H9 (cell line): ENCODE data around the gene COL4A2. TPM values are rescaled to one million over a fixed set of nuclear protein-coding genes. Genes with fewer than 3 reads are reported as not detected.

Experiments
- DNase-seq: peaks from one replicate; pipeline ENCODE4 v3.0.0-alpha.2; 2017
- H2AFZ ChIP-seq: one replicate; pipeline ENCODE4 v1.6.1; 2013; ENCODE audit warnings: mild to moderate bottlenecking, low read length, control low read depth, moderate library complexity
- H2AK5ac ChIP-seq: 2 replicates; pipeline ENCODE4 v1.6.1; 2013; ENCODE audit warnings: low read length, control low read depth, mixed read lengths; ENCODE audit not compliant: insufficient read length
- H2BK120ac ChIP-seq: one replicate; pipeline ENCODE4 v1.6.1; 2013; ENCODE audit warnings: low read depth, mild to moderate bottlenecking, low read length, control low read depth, inconsistent platforms; ENCODE audit not compliant: poor library complexity, severe bottlenecking
- H2BK12ac ChIP-seq: 2 replicates; pipeline ENCODE4 v1.6.1; 2013; ENCODE audit warnings: low read length, control low read depth, mixed read lengths, low read depth; ENCODE audit not compliant: insufficient read length
- H2BK15ac ChIP-seq: 2 replicates; pipeline ENCODE4 v1.6.1; 2013; ENCODE audit warnings: low read depth, low read length, control low read depth
- H2BK20ac ChIP-seq: one replicate; pipeline ENCODE4 v1.6.1; 2013; ENCODE audit warnings: low read depth, mild to moderate bottlenecking, low read length, control low read depth, inconsistent platforms; ENCODE audit not compliant: poor library complexity, severe bottlenecking
- H2BK5ac ChIP-seq: 2 replicates; pipeline ENCODE4 v1.6.1; 2013; ENCODE audit warnings: low read length, control low read depth, mixed read lengths; ENCODE audit not compliant: insufficient read length
- H3K14ac ChIP-seq: 2 replicates; pipeline ENCODE4 v1.6.1; 2013; ENCODE audit warnings: low read length, control low read depth; ENCODE audit not compliant: insufficient read depth
- H3K18ac ChIP-seq: 2 replicates; pipeline ENCODE4 v1.6.1; 2013; ENCODE audit warnings: low read depth, mild to moderate bottlenecking, mixed read lengths, low read length, control low read depth; ENCODE audit not compliant: insufficient read length
- H3K23ac ChIP-seq: 2 replicates; pipeline ENCODE4 v1.6.1; 2013; ENCODE audit warnings: low read length, control low read depth, mixed read lengths, low read depth; ENCODE audit not compliant: insufficient read length
- H3K23me2 ChIP-seq: 2 replicates; pipeline ENCODE4 v1.6.1; 2013; ENCODE audit warnings: low read depth, mild to moderate bottlenecking, mixed read lengths, low read length, control low read depth; ENCODE audit not compliant: insufficient read length, poor library complexity, severe bottlenecking
- H3K27ac ChIP-seq: 2 replicates; pipeline ENCODE4 v1.5.1; 2013; ENCODE audit warnings: low read length, control low read depth, mixed read lengths, low read depth; ENCODE audit not compliant: insufficient read length
- H3K27me3 ChIP-seq: 2 replicates; pipeline ENCODE4 v1.6.1; 2013; ENCODE audit warnings: low read length, control low read depth, inconsistent platforms; ENCODE audit not compliant: insufficient read depth
- H3K4ac ChIP-seq: 2 replicates; pipeline ENCODE4 v1.6.1; 2013; ENCODE audit warnings: low read depth, mild to moderate bottlenecking, control low read depth, inconsistent platforms, low read length, moderate library complexity
- H3K4me1 ChIP-seq: 2 replicates; pipeline ENCODE4 v1.6.1; 2013; ENCODE audit warnings: low read length, control low read depth, inconsistent platforms; ENCODE audit not compliant: insufficient read depth
- H3K4me2 ChIP-seq: 2 replicates; pipeline ENCODE4 v1.6.1; 2013; ENCODE audit warnings: low read length, control low read depth, mixed read lengths; ENCODE audit not compliant: insufficient read length, insufficient read depth
- H3K56ac ChIP-seq: 2 replicates; pipeline ENCODE4 v1.6.1; 2013; ENCODE audit warnings: low read depth, mild to moderate bottlenecking, mixed read lengths, low read length, control low read depth; ENCODE audit not compliant: insufficient read length
- H3K79me1 ChIP-seq: 2 replicates; pipeline ENCODE4 v1.6.1; 2013; ENCODE audit warnings: low read depth, mild to moderate bottlenecking, moderate library complexity, low read length, control low read depth, inconsistent platforms; ENCODE audit not compliant: insufficient read depth, poor library complexity, severe bottlenecking
- H3K79me2 ChIP-seq: 2 replicates; pipeline ENCODE4 v1.6.1; 2013; ENCODE audit warnings: low read length, control low read depth, inconsistent platforms; ENCODE audit not compliant: insufficient read depth
- H3K9ac ChIP-seq: 2 replicates; pipeline ENCODE4 v1.6.1; 2013; ENCODE audit warnings: low read length, control low read depth, mixed read lengths; ENCODE audit not compliant: insufficient read length; ENCODE audit errors: extremely low read depth
- H3K9me3 ChIP-seq: one replicate; pipeline ENCODE4 v1.6.1; 2013; ENCODE audit warnings: low read depth, low read length, inconsistent platforms; ENCODE audit not compliant: control insufficient read depth
- H3T11ph ChIP-seq: one replicate; pipeline ENCODE4 v1.6.1; 2013; ENCODE audit warnings: mild to moderate bottlenecking, low read length, control low read depth, inconsistent platforms
- H4K20me1 ChIP-seq: one replicate; pipeline ENCODE4 v1.6.1; 2013; ENCODE audit not compliant: control insufficient read depth, insufficient read length, insufficient read depth
- H4K5ac ChIP-seq: 2 replicates; pipeline ENCODE4 v1.6.1; 2013; ENCODE audit warnings: low read depth, mild to moderate bottlenecking, mixed read lengths, low read length, control low read depth; ENCODE audit not compliant: insufficient read length
- H4K8ac ChIP-seq: replicated peaks from 2 replicates; pipeline ENCODE4 v1.6.1; 2013; ENCODE audit warnings: low read length, control low read depth, mixed read lengths, low read depth; ENCODE audit not compliant: insufficient read length
- H4K91ac ChIP-seq: 2 replicates; pipeline ENCODE4 v1.6.1; 2013; ENCODE audit warnings: low read depth, mild to moderate bottlenecking, moderate library complexity, mixed read lengths, low read length, control low read depth; ENCODE audit not compliant: insufficient read length
- H3K27ac Mint-ChIP-seq, 3 experiments: 2 replicates in 2 of 3; 3 replicates in 1 of 3; pipeline ENCODE4 v1.8.0; 2020 to 2021; ENCODE audit warnings: mixed read lengths in 3 of 3, mild to moderate bottlenecking in 1 of 3, moderate library complexity in 1 of 3
- H3K27me3 Mint-ChIP-seq: 2 replicates; pipeline ENCODE4 v1.8.0; 2021; ENCODE audit warnings: low read depth, mild to moderate bottlenecking, moderate library complexity, mixed read lengths
- H3K36me3 Mint-ChIP-seq, 3 experiments: 2 replicates in 2 of 3; 3 replicates in 1 of 3; pipeline ENCODE4 v1.8.0; 2020 to 2021; ENCODE audit warnings: low read depth in 3 of 3, mixed read lengths in 3 of 3; ENCODE audit not compliant: insufficient read depth in 1 of 3
- H3K4me1 Mint-ChIP-seq, 2 experiments: 2 replicates each; pipeline ENCODE4 v1.8.0; 2020; ENCODE audit warnings: mixed read lengths in 2 of 2
- H3K4me3 Mint-ChIP-seq, 2 experiments: 2 replicates in 1 of 2; 3 replicates in 1 of 2; pipeline ENCODE4 v1.8.0; 2020 to 2021; ENCODE audit warnings: mild to moderate bottlenecking in 2 of 2, mixed read lengths in 2 of 2, moderate library complexity in 1 of 2
- H3K9me3 Mint-ChIP-seq, 2 experiments: 2 replicates in 1 of 2; 3 replicates in 1 of 2; pipeline ENCODE4 v1.8.0; 2020; ENCODE audit warnings: mild to moderate bottlenecking in 2 of 2, mixed read lengths in 2 of 2, moderate library complexity in 1 of 2
- WGBS: extraction: QIAGEN DNeasy Blood & Tissue Kit; methylation state at CpG from one replicate; pipeline ENCODE4 v1.1.7; 2013; ENCODE audit warnings: missing lambda C conversion rate, low lambda C conversion rate, mixed read lengths; ENCODE audit not compliant: insufficient read length; ENCODE audit errors: extremely low coverage; 5-methylcytosine and 5-hydroxymethylcytosine counted together
- total RNA-seq: library from RNA; stranded (reverse); gene quantifications from 2 replicates; pipeline ENCODE4 v1.2.1, GENCODE V29; 2021
- TF ChIP-seq, protein P1 (sequence below): fragments of 200-600 bp; sonication (generic); conservative IDR thresholded peaks from 3 replicates; pipeline ENCODE4 v1.8.0; 2021; ENCODE audit warnings: antibody characterized with exemption, mild to moderate bottlenecking

The COL4A2 gene
- total RNA-seq, 1 experiment from 2014 or later = 76.5 TPM

DNA sequence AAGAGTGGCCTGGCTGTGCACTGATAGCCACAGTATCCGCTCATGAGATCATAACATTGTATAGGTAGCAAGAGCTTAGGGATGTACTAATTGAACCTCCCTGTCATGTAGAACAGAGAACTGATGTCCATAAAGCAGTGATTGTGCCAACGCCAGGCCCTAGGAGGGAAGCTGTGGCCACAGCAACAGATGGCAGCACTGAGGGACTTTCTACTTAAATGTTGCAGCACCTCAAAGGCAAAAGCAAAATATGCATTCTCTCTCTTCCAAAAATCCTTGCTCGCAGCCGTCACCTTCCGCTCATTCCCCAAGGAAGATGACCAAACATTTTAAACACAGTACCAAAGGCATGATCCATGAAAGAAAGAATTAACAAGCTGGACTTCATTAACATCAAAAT is 32.4 kb upstream of the COL4A2 start:
- DNase-seq = no peak
- H3T11ph ChIP-seq = no peak overlapping the region
- H3K27ac Mint-ChIP-seq = no peak overlapping the region

More for the DNA sequence above, 32.4 kb upstream of the COL4A2 start:
- Mint-ChIP-seq H3K9me3 (no peaks in the 10 kb centered on the region), H3K4me1 (peaks cover 16% of the 10 kb centered on the region in 2 experiments), H3K27me3 (no peaks in the 10 kb centered on the region), H3K4me3 (no peak overlapping the region), H3K36me3 (no peaks in the 10 kb centered on the region; a peak in 1 of 7 replicates)
- Histone ChIP-seq H3K23ac (no peak overlapping the region), H3K4ac (no peak overlapping the region), H3K9me3 (no peaks in the 10 kb centered on the region), H4K20me1 (no peaks in the 10 kb centered on the region), H3K79me1 (no peaks in the 10 kb centered on the region), H2BK15ac (no peak overlapping the region), H4K8ac (no peak overlapping the region), H3K9ac (no peak overlapping the region), H2BK12ac (no peak overlapping the region), H3K18ac (no peak overlapping the region), H3K14ac (no peak overlapping the region), H3K4me2 (no peak overlapping the region), H3K79me2 (peaks cover 3% of the 10 kb centered on the region; the same call in 1 of the 2 replicates), H2BK20ac (no peak overlapping the region), H4K91ac (no peak overlapping the region), H4K5ac (no peak overlapping the region), H2AFZ (no peak overlapping the region), H2AK5ac (no peak overlapping the region), H3K27ac (no peak overlapping the region), H3K56ac (no peak overlapping the region), H3K4me1 (no peaks in the 10 kb centered on the region), H2BK120ac (no peak overlapping the region), H3K23me2 (no peaks in the 10 kb centered on the region), H3K27me3 (no peaks in the 10 kb centered on the region), H2BK5ac (no peak overlapping the region)
- no CpG with 5 or more reads among the region's 5 CpGs for WGBS
- TF ChIP-seq, protein P1, sequence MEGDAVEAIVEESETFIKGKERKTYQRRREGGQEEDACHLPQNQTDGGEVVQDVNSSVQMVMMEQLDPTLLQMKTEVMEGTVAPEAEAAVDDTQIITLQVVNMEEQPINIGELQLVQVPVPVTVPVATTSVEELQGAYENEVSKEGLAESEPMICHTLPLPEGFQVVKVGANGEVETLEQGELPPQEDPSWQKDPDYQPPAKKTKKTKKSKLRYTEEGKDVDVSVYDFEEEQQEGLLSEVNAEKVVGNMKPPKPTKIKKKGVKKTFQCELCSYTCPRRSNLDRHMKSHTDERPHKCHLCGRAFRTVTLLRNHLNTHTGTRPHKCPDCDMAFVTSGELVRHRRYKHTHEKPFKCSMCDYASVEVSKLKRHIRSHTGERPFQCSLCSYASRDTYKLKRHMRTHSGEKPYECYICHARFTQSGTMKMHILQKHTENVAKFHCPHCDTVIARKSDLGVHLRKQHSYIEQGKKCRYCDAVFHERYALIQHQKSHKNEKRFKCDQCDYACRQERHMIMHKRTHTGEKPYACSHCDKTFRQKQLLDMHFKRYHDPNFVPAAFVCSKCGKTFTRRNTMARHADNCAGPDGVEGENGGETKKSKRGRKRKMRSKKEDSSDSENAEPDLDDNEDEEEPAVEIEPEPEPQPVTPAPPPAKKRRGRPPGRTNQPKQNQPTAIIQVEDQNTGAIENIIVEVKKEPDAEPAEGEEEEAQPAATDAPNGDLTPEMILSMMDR = peak; percentile 49
